Measurements from ENCODE around the gene SORBS2.

- no peak for TF ChIP-seq CTCF (IDR thresholded peaks at IDR 0.05; ENCODE audit: poor library complexity, severe bottlenecking)
- TF ChIP-seq TAF1 (IDR thresholded peaks at IDR 0.05; ENCODE audit: low read depth), result no peak
- no peak for TF ChIP-seq EP300 (conservative IDR thresholded peaks at IDR 0.05; ENCODE audit: poor library complexity, severe bottlenecking)
- TF ChIP-seq POLR2AphosphoS5 (IDR thresholded peaks at IDR 0.05), result no peak
- TF ChIP-seq REST (IDR thresholded peaks at IDR 0.05; ENCODE audit: borderline replicate concordance), result no peak
- TF ChIP-seq RAD21 (conservative IDR thresholded peaks at IDR 0.05), result no peak
- TF ChIP-seq EZH2 (IDR thresholded peaks at IDR 0.05; ENCODE audit: borderline replicate concordance, insufficient read depth, low read length, poor library complexity, severe bottlenecking), result no peak
- no peak for TF ChIP-seq SMC3 (conservative IDR thresholded peaks at IDR 0.05; ENCODE audit: poor library complexity)
- no peak for TF ChIP-seq MXI1 (conservative IDR thresholded peaks at IDR 0.05; ENCODE audit: poor library complexity, severe bottlenecking)
Measured at GRCh38 chr4:185546335-185546734, 265.7 kb downstream of the SORBS2 start.
